Adrenal gland (tissue), 12 donors: ENCODE data around the gene OMD. TPM values are rescaled to one million over a fixed set of nuclear protein-coding genes. Genes with fewer than 3 reads are reported as not detected.

ENCODE experiments used
- DNase-seq, 7 donors: peaks; one replicate each; pipeline ENCODE4 v3.0.0-alpha.2; 2019 to 2020
- H3K27ac ChIP-seq, 5 donors: fragments of 200-600 bp; sonication (generic) in 4 of 5; 1 replicate in 3 of 5; 2 replicates in 2 of 5; pipeline versions ENCODE4 v1.5.1 to v1.8.0; 2016 to 2020; ENCODE audit warnings: mild to moderate bottlenecking in 1 of 5
- H3K27me3 ChIP-seq: fragments of 200-600 bp; 2 replicates; pipeline ENCODE4 v1.8.0; 2021
- H3K36me3 ChIP-seq, 2 donors: fragments of 200-600 bp; replicated peaks in 1 of 2; 1 replicate in 1 of 2; 2 replicates in 1 of 2; pipeline versions ENCODE4 v1.5.1 to v1.8.0; 2018 to 2022
- H3K4me1 ChIP-seq, 2 donors: fragments of 200-600 bp; replicated peaks in 1 of 2; 1 replicate in 1 of 2; 2 replicates in 1 of 2; pipeline versions ENCODE4 v1.5.1 to v1.8.0; 2018 to 2021
- H3K4me3 ChIP-seq, 4 donors: fragments of 200-600 bp; sonication (generic) in 3 of 4; one replicate each; pipeline ENCODE4 v1.5.1; 2016 to 2018
- H3K9me3 ChIP-seq, 3 donors: fragments of 200-600 bp; sonication (generic) in 1 of 3; replicated peaks in 1 of 3; 1 replicate in 2 of 3; 2 replicates in 1 of 3; pipeline versions ENCODE4 v1.5.1 to v1.8.0; 2016 to 2021
- POLR2A ChIP-seq, 2 donors: fragments of 450-650 bp; IDR thresholded peaks; one replicate each; pipeline ENCODE4 v1.6.1; 2017; ENCODE audit warnings: antibody characterized with exemption in 2 of 2, mild to moderate bottlenecking in 2 of 2, moderate library complexity in 1 of 2
- WGBS, 4 donors: extraction: QIAGEN DNeasy Blood & Tissue Kit in 2 of 4; methylation state at CpG; one replicate each; pipeline versions ENCODE4 v1.1.5 to v1.1.7; 2013 to 2017; 5-methylcytosine and 5-hydroxymethylcytosine counted together
- intact Hi-C, 2 donors: fragments of 100-400 bp; cut with DNase I; formaldehyde crosslinking; loops; one replicate each; pipeline versions ENCODE4 v1.14.1 to v1.15.0; 2022 to 2023
- polyA plus RNA-seq, 3 donors: library from polyadenylated mRNA; stranded (reverse); fragments of 200-250 nt in 2 of 3; fragments of 350-450 nt in 1 of 3; fragmentation: Illumina TruSeq in 1 of 3; extraction: RNeasy Lipid Tissue Mini Kit (QIAGEN cat#74804) in 1 of 3; gene quantifications; one replicate each; pipeline ENCODE4 v1.2.3, GENCODE V29; 2013 to 2014
- total RNA-seq, 9 donors: library from RNA; depleted of rRNA in 4 of 9; stranded (reverse); fragments of >200 nt in 4 of 9; fragments of 120-200 nt in 1 of 9; fragmentation: NEBNext Ultra II Directional in 1 of 9; extraction: Animal tissue kit (Norgen Biotek cat#: 25700) in 1 of 9; gene quantifications; one replicate each; pipeline versions ENCODE4 v1.1.0 to v1.2.4, GENCODE V29; 2013 to 2023
- TF ChIP-seq, protein P1 (sequence below), 6 experiments: fragments of 450-650 bp in 4 of 6; fragments of 200-600 bp in 2 of 6; sonication (generic) in 1 of 6; IDR thresholded peaks; 1 replicate in 5 of 6; 2 replicates in 1 of 6; pipeline versions ENCODE4 v1.5.1 to v1.8.0; 2016 to 2021; ENCODE audit warnings: antibody characterized with exemption in 6 of 6, mild to moderate bottlenecking in 2 of 6, moderate library complexity in 1 of 6
- donor health status: healthy with polysubstance abuse.
- donor health status: Bipolar disorder and iron deficiency.
- donor health status: DM: yes; HTN: yes; CAD: no.
- donor health status: DM: no; HTN: no; CAD: no.
- donor health status: DM: no; HTN: no; CAD: no.
- donor health status: DM: yes; HTN: yes; CAD: no.

OMD gene
- total and polyA plus RNA-seq, 12 donors = 0.72 to 18.1 (median 6.8) TPM

DNA sequence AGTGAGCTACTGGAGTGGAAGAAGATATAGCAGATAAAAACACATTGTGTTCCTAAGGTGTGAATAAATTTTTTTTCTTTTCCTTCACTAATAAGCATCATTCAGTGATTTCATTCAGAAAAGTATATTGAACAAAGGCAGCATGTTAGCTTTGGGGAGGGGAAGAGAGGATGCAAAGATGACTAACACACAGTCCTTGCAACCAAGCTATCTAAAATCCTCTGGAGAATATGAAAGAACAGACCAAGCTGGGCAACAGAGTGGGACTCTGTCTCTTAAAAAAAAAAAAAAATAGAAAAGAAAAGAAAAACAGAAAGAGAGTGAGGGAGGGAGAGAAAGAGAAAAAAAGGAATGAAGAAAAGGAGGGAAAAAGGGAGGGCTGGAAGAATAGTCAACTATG is 22.3 kb upstream of the OMD start:
- H3K4me3 ChIP-seq = no peak overlapping the region
- intact Hi-C loops = loop anchor here in 1 of 2 donors (10.0 kb wide), 1 partner anchor 188 kb away; no protein-coding TSS in a partner anchor
- no peak for TF ChIP-seq POLR2A (IDR thresholded peaks at IDR 0.05)
- TF ChIP-seq, protein P1, sequence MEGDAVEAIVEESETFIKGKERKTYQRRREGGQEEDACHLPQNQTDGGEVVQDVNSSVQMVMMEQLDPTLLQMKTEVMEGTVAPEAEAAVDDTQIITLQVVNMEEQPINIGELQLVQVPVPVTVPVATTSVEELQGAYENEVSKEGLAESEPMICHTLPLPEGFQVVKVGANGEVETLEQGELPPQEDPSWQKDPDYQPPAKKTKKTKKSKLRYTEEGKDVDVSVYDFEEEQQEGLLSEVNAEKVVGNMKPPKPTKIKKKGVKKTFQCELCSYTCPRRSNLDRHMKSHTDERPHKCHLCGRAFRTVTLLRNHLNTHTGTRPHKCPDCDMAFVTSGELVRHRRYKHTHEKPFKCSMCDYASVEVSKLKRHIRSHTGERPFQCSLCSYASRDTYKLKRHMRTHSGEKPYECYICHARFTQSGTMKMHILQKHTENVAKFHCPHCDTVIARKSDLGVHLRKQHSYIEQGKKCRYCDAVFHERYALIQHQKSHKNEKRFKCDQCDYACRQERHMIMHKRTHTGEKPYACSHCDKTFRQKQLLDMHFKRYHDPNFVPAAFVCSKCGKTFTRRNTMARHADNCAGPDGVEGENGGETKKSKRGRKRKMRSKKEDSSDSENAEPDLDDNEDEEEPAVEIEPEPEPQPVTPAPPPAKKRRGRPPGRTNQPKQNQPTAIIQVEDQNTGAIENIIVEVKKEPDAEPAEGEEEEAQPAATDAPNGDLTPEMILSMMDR (IDR thresholded peaks at IDR 0.05) = no peak
- H3K4me1 ChIP-seq = no peaks in the 10 kb centered on the region
- no peaks in the 10 kb centered on the region for H3K36me3 ChIP-seq
- H3K27ac ChIP-seq = no peak overlapping the region
- no peak for DNase-seq
- H3K27me3 ChIP-seq = no peaks in the 10 kb centered on the region
- H3K9me3 ChIP-seq = no peaks in the 10 kb centered on the region

DNA sequence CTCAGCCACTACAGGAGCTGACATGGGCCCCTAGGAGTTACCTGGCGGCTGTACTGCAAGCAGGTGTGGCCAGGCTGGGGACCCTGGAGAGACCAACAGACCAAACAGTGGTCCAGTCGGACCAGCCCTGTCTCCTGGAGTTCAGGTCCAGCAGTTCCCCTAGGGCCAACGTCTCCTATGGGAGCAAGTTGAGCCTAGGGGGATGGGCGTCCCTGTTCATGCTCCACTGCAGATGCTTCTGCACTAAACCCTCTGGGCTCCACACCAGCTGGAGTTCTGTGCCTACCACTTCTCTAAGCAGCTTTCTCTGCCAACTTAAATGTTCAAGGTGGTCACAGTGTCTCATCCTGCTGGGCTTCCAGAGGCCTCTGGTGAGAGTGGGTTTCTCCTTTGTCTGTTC is 20.6 kb upstream of the OMD start:
- Histone ChIP-seq H3K27ac (no peak overlapping the region), H3K9me3 (no peaks in the 10 kb centered on the region), H3K36me3 (no peaks in the 10 kb centered on the region), H3K27me3 (no peaks in the 10 kb centered on the region), H3K4me3 (no peak overlapping the region), H3K4me1 (no peaks in the 10 kb centered on the region)
- TF ChIP-seq, protein P1 (IDR thresholded peaks at IDR 0.05) = no peak
- no peak for TF ChIP-seq POLR2A (IDR thresholded peaks at IDR 0.05)
- intact Hi-C loops = loop anchor here in 1 of 2 donors (10.0 kb wide), 1 partner anchor 190 kb away; no protein-coding TSS in a partner anchor
- no peak for DNase-seq
- WGBS, 4 donors = 80 to 100% (median 94%) methylated on average over 1 to 4 of the region's 4 CpGs

DNA sequence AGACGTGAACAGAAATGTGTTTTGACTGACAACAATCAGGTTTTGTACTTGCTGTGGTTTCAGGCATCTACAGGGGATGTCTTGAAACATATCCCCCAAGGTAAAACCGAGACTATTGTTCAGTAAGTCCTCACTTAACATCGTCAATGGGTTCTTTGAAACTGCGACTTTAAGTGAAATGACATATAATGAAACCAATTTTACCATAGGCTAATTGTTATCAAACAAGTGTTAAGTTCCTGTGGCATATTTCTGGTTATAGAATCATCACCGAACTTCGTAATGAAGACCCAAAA is 16.4 kb upstream of the OMD start:
- intact Hi-C loops = loop anchor here in 1 of 2 donors (10.0 kb wide), 1 partner anchor 194 kb away; no protein-coding TSS in a partner anchor
- WGBS, 4 donors = 84 to 92% (median 89%) methylated on average over 6 of the region's 6 CpGs

DNA sequence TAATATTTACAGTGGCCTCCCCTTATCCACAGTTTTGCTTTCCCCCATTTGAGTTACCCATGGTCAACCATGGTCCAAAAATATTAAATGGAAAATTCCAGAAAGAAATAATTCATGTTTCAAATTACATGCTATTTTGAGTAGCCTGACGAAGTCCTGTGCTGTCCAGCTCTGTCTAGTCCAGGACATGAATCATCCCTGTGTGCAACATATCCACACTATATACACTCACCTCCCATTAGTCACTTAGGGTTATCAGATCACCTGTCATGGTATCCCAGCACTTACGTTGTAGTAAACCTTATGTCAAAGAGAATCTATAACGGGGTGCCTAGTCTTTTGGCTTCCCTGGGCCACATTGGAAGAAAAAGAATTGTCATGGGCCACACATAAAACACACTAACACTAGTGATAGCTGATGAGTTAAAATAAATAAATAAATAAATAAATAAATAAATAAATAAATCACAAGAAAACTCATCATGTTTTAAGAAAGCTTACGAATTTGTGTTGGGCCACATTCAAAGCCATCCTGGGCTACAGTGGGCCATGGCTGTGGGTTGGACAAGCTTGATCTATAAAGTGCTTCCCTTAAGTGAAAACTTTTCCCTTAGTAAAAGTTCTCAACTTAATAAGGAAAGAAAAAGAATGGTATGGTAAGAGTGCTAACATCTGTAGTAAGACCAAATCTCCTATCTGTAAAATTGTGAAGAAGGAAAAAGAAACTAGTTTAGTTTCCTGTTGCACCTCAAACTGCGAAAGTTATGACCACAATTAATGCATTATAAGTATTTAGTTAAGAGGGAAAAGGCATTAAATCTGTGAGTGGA is 15.9 kb upstream of the OMD start:
- H3K4me3 ChIP-seq = no peak overlapping the region
- no peak overlapping the region for H3K27ac ChIP-seq
- 64 to 73% (median 69%) methylated on average over 5 of the region's 5 CpGs for WGBS, 4 donors
- TF ChIP-seq POLR2A (IDR thresholded peaks at IDR 0.05) = no peak
- H3K9me3 ChIP-seq = no peaks in the 10 kb centered on the region
- H3K36me3 ChIP-seq = no peaks in the 10 kb centered on the region
- intact Hi-C loops = loop anchor here in 1 of 2 donors (10.0 kb wide), 2 partner anchors 195 to 305 kb away; no protein-coding TSS in a partner anchor
- no peaks in the 10 kb centered on the region for H3K4me1 ChIP-seq
- H3K27me3 ChIP-seq = no peaks in the 10 kb centered on the region
- DNase-seq = no peak

More for the DNA sequence above, 16.4 kb upstream of the OMD start:
- Histone ChIP-seq H3K4me1 (no peaks in the 10 kb centered on the region), H3K27me3 (no peaks in the 10 kb centered on the region), H3K36me3 (no peaks in the 10 kb centered on the region), H3K4me3 (no peak overlapping the region), H3K27ac (no peak overlapping the region), H3K9me3 (no peaks in the 10 kb centered on the region)
- DNase-seq = no peak
- no peak for TF ChIP-seq POLR2A (IDR thresholded peaks at IDR 0.05)
- TF ChIP-seq, protein P1 (IDR thresholded peaks at IDR 0.05) = no peak
